ENCODE data around the gene CHD6.

The CHD6 gene

DNA sequence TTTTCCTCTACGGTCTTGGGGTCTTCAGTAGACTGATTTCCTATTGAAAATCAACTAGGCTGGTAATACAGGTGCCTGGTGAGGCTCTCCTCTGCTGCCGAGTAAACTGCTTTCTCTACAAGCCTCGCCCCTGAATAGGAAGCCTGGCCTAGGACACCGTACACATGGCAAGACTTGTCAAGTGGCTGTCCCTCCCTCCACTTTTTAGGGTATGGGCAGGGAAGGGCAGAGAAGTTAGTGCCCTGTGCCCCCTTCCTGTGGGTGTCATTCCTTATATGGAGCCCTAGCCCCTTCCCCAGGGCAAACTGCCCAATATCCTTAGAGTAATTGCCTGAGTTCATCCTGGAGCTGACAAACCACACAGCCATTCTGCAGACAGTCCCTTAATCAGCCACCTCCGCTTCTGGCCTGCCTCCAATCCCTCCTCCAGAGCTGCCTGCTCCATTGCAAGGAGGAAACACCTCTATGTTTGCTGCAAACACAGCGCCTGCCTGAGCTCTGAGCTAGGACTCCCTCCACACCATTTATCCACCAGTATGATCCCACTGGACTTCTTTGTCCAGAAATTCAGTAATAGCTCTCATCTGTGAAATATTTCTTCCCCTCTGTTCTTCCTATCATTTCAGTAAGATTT is 93.1 kb downstream of the CHD6 start:
- H3K4me3 ChIP-seq: no peak overlapping the region
- H3K27ac ChIP-seq: peak overlapping the region in 7 of 21 experiments; percentile 3 to 61 (median 26)

DNA sequence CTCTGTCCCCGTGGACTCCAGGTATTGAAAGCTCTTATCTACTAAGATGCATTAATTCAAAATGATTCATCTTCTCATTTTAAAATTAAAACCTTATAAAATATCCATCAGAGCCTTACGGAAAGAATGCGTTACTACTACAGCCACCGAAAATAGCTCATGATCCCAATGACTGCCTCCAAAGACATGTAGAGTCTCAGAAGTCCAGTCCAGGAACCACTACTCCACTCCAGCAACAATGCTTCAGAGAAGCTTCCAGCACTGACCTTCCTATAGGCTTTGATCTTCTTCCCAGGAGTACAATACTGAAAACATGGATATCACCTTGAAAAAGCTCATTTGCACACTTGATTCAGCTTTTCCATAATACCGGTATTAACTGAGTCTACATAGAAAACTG is 94.3 kb downstream of the CHD6 start:
- Histone ChIP-seq H3K27ac (no peak overlapping the region), H3K4me3 (no peak overlapping the region)

DNA sequence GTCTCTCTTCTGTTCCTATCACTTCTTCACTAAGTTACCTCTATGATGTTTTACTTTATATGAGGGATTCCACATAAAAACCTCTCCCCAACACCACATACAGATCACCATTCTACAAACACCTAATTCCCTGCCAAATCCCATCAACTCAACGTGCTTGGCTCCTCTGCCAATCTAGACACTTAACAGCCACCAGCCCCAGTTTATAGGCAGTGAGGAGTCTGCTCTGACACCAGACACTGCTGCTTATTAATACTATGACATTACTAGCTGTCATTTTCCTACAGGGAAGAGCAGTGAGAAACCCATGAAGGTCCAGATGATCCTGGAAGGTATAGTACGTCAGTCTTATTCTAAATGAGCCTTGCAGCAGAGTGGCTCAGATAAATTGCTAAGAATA is 104.3 kb downstream of the CHD6 start:
- H3K4me3 ChIP-seq: no peak overlapping the region
- no peak overlapping the region for H3K27ac ChIP-seq

DNA sequence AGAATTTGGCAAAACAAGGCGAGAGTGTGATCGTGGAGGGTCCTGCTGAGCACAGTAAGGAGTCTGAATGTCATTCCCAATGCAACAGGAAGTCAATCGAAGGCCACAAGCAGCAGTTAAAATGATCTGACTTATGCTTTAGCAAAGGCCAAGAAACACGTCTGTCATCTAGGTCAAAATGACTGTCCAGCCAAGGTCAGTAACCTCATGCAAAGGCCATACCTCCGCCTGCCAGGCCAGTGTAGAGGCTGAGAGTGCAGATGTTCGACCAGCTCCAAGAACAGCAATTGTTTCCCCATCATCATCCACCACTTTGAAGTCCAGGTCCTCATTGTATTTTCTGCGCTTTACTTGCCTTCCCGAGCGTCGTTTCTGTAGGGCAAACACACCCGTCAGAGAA is 105.6 kb downstream of the CHD6 start:
- peak overlapping the region in 1 of 21 experiments; percentile 12 for H3K27ac ChIP-seq

DNA sequence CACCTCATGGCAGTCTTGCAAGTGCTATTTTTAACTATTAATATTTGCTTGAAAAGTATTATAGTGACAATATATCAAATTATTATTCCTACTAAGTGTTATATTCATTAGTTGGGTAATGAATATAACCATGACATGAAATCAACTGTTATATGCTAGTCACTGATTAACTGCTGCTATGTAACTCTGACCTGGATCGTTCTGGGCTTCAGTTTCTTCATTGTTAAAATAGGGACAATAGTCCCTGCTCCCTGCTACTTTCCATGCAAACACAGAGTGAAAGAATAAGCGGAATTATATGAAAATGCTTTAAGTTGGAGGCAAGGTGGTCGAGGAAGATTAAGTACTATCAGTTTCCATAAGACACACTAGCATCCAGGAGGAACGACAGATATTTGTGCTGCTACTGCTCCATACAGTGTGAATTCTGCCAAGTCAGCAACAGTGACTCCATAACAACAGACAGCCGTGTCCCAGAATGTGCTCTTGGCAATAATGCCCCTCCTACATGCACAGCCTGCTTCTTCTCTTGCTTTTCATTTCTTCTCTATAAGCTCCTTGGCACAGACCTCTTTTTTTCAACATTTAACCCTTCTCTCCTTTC is 107.2 kb downstream of the CHD6 start:
- Histone ChIP-seq H3K27ac (no peak overlapping the region), H3K4me3 (no peak overlapping the region)

More for the DNA sequence above, 105.6 kb downstream of the CHD6 start:
- no peak overlapping the region for H3K4me3 ChIP-seq

DNA sequence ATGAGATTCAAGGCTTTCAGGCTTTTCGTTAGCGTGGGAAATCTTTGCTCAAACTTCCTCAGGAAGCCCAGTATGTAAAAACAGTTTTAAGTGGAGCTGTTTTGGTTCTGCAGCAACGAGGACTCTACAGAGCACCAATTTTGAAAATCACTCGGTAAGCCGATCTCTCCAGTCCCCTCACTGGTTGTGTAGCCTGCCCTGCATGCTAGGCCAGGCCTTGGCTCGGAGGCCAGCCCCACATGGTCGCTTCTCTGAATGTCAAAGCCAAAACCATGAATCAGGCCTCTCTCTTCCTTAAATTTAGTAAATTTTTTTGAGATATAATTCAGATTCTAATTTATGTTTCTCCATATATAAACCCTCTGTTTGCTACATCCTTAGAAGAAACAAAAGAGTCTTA is 108.0 kb downstream of the CHD6 start:
- H3K4me3 ChIP-seq: no peak overlapping the region
- H3K27ac ChIP-seq: peak overlapping the region in 1 of 21 experiments; percentile 19

DNA sequence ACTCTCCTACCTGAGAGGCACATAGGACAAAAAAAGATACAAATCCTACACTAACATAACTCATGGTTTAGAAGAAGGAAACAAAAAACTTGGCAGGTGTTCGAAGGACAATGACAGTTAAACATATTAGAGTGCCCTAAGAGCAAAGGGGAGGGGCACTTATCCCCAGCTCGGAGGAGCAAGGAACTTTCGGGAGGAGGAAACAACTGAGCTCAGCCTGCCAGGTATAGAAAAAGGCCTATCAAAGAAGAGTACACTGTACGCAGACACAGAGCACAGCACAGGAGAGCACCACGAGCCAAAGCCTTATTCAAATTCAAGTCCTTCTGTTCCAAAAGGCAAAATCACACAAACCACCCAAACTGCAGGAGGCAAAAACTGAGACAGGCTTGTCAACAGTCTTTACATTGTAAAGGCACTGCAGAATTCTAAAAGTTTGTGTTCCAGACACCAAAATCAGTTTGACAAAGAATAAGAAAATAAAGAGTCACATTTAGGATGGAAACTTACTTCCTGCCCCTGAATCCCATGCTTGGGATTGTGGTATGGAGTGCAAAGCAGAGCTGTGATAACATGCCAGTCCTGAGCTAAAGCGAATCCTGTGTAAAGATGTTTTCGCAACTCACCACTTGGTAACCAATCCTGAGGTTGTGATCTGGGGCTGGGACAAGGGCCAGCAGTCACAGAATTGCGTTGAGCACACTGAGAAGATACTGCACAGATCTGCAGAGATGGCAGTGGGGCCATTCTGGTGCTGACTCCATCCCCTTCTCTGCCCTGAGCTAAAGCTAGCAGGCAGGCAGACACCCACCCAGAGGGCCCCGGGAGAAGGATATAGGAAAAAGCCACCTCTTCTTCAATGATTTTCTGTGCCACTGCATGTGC is 108.6 kb downstream of the CHD6 start:
- peak overlapping the region in 1 of 21 experiments; percentile 19 for H3K27ac ChIP-seq
- no peak overlapping the region for H3K4me3 ChIP-seq

DNA sequence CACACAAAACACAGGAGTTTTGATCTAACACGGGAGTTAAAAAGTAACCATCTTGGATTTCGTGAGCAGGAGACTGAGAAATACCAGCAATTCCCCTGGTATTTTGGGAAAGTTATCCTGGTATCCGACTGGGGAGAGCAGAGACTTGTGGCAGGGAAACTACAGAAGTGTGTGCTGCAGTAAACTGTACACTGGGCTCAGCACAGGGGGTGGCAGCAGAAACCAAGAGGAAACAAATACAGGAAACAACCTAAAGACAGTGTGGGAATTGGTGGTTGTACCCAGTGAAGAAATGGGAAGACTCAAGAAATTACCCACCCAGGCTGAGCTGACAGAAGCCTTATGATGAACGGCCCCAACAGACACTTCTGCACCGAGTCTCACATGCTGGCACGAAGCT is 109.8 kb downstream of the CHD6 start:
- H3K4me3 ChIP-seq: no peak overlapping the region
- H3K27ac ChIP-seq: no peak overlapping the region

DNA sequence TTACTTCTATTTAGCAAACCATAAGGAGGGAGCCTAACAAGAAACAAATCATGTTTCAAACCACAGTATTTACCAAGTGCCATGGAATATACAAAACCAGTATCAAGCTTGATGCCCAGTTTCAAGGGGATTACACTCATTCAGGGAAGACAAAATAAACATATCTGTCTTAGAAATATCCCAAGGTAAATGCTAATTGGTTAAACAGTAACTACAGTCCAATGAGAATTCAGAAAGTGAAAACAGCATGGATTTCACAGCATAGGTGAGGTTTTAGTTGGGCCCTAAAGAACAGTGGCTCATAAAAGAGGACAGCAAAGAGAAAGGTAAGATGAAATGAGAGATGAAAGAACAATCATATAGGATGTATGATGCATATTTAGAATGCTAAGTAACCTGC is 110.3 kb downstream of the CHD6 start:
- Histone ChIP-seq H3K4me3 (no peak overlapping the region), H3K27ac (no peak overlapping the region)

DNA sequence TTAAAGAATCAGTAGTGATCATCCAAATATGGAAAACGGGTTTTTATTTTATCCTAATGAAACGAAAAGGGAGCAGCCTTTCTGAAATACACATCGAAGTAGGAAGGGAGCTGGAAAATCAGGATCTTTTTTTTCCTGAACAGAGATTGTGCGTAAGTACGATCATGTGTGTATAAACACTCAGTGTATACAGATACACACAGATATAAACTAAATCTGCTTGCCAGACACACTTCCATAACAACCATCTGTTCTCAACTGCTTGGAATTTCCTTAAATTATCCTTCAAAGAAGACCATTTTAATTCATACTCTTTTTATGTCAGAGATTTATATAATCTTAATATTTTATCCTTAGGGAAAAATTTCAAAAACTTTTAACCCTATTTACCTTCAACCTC is 110.7 kb downstream of the CHD6 start:
- Histone ChIP-seq H3K4me3 (no peak overlapping the region), H3K27ac (no peak overlapping the region)

DNA sequence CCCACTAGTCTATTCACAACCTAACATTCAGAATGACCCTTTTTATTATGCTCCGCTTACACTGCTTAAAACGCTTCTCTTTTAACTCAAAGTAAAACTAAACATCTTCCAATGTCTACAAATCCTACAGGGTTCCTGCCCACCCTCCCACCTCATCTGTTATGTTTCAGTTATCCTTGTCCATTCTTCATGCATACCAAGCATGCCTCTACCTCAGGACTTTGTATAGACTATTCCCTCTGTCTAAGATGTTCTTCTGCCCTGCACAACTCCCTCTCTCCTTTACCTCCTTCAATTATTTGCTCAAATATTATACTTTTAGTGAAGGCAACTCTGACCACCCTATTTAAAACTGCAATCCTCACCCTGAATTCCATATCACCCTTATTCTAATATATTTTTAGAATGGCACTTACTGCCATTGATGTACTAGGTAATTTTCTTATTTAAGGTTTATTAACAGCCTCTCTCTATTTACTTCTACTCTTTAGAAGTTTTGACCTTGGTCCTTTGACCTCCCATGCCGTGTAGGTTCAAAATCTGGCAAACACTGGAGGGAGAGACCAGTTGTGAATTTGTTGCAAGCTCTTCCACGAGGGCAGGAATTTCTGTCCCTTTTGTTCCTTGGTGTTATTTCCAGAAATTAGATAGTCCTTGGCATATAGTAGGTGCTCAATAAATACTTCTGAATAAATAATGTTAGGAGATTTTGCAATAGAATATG is 111.8 kb downstream of the CHD6 start:
- no peak overlapping the region for H3K27ac ChIP-seq
- H3K4me3 ChIP-seq: no peak overlapping the region

DNA sequence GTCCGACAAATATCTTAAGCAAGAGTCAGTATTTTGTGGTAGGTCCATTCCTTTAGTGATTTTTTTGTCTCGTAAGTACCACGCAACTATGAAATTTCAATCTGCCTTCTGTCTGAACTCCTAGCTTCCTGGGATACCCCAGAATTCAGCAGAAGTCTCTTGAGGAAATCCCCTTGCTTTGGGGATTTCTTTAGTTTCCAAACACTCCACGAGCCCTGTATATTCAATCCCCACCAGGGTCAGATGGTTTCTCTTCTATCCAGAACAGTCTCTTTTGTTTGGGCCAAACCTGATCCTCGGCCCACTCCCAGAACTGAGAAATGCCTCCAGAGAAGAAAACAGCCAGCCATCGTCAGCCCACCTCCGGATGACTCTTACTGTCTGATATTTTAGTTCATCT is 113.0 kb downstream of the CHD6 start:
- no peak overlapping the region for H3K27ac ChIP-seq
- no peak overlapping the region for H3K4me3 ChIP-seq

DNA sequence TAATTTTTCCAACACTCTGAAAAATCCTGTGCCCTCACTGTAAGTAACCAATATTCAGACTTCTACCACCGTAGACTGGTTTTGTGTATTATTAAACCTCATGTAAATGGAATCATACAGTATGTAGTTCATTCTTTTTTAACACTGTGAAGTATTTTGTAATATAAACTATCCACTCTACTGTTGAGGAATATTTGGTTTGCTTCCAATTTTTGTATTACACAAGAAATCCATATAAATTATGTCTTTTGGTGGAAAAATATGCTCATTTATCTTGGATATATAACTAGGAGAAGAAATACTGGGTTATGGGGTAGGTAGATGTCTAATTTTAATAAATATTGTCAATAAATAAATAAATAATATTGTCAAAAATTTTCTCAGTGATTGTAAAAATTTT is 116.8 kb downstream of the CHD6 start:
- Histone ChIP-seq H3K4me3 (no peak overlapping the region), H3K27ac (no peak overlapping the region)

DNA sequence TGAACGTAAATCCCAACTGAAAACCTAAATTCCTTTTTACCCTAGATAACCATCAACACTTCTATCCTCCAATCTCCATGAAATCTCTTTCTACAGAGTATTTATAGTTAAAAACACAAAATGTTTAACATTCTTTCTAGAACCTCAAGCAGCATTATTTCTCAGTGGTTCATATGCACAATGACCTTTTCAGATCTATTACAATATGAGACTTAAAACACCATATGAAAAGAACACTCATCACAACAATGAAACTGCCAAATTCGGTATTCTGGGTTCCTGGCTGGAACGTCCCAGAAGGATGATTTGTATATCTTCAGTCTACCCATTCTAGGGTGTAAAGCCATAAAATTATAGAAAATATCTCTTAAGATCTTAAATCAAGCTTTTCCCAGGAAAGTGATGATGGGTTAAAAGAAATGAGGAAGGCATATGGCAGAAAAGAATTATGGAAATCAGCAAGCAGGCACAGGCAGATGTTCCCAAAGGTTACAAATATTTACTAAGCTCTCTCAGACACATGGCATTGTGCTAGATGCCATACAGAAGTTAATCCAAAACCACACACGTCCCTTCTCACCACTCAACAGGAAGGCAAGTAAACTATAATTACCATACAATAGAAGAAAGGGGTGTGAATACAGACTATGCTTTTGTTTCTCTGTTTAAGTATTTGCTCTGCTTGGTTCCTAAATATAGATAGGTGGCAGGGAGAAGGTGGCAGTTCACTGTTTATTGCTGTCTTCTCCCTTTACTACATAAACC is 118.0 kb downstream of the CHD6 start:
- H3K4me3 ChIP-seq: no peak overlapping the region

DNA sequence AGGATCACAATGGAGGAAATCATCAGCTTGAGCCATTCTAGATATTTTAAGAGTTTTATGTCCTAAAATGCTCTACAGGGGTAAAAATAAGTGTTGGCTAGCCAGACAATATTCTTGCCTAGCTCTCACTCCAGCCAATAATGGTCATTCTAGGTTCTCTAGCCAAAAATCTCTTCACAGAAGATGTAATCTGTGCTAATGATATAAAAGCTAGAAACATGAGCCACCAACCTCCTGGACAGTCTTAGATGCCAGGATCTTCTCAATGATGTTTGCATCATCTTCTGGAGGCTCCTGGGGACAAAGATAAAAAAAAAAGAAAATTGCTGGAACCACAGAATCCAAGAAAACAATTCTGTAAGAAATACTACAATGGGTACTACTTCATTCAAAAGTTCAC is 119.1 kb downstream of the CHD6 start:
- Histone ChIP-seq H3K27ac (no peak overlapping the region), H3K4me3 (no peak overlapping the region)

More for the DNA sequence above, 118.0 kb downstream of the CHD6 start:
- no peak overlapping the region for H3K27ac ChIP-seq

DNA sequence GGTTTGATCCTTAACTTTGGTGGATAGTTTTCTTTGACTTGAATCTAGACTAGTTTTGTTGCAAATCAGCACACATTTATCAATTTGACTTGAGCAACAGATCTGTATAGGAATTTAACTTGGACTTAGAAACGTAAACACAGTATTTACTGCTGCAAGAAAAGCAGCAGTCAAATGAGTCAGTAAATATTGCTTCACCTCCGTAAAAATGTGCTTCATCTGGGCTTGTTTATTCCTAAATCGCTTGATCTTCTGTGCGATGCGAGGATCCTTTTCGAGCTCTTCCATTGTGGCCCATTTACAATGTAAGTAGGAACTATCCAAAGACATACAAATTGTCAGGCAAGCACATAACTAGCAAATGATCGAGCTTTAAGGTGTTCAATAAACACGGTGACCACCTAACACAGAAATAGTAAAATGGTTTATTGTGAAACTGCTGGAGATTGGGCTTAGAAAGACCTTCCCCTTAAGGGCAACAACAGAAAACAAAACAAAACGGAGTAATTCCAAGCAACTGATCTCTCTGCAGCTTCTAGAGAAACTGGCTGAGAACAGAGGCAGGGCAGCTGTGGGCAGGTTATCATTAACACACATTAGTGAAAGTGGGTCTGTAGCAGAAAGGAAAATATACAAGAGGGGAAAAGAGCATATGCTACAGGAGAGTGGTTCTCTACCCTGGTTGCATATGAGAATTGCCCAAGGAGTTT is 120.8 kb downstream of the CHD6 start:
- H3K4me3 ChIP-seq: no peak overlapping the region

DNA sequence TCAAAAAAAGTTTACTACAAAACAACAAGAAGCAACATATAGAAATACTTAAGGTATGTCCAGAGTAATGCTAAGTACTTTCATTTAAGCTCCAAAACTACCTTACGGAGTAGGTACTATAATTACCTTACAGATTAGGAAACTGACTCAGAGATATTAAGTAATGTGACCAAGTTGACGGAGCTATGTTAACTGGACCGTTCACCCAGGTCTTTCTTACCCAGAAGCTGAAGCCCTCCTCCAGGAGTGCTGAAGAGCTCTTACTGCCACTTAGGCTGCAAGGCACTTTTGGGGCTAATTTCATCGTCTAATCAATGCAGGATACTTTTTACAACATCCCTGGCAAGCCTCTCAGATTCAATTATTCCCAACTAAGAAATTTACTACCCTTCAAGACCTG is 123.7 kb downstream of the CHD6 start:
- Histone ChIP-seq H3K4me3 (no peak overlapping the region), H3K27ac (no peak overlapping the region)

More for the DNA sequence above, 120.8 kb downstream of the CHD6 start:
- H3K27ac ChIP-seq: no peak overlapping the region

DNA sequence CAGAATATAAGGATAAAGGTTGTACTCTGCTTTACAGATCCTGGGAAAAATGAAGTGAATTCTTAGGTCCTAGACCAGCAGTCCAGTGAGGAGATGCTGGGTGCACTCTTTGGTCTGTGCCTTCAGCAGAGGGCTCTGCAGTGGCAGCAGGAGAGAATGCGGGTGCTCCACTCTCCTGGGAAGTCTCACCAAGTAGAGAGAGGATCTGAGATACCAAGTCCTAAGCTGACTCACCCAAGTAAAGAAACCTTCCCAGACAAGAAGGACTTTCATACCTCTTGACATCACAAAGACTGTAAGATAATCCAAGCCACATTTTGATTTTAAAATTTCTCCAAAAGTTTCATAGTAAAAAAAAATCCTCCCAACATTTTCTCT is 134.6 kb downstream of the CHD6 start:
- H3K27ac ChIP-seq: peak overlapping the region in 1 of 21 experiments; percentile 9

More for the DNA sequence above, 134.6 kb downstream of the CHD6 start:
- no peak overlapping the region for H3K4me3 ChIP-seq

Measured in skin epidermis (tissue), 12 donors.